GM12872 (cell line): ENCODE results near the gene ANOS1.

Experiments
- CTCF ChIP-seq: IDR thresholded peaks from 3 replicates; pipeline ENCODE4 v1.5.1; 2011; ENCODE audit warnings: low read depth, mild to moderate bottlenecking, low read length, moderate library complexity; ENCODE audit not compliant: insufficient read depth

The ANOS1 gene

GRCh38 chrX:8548446-8548845, 183.5 kb downstream of the ANOS1 start:
- no peak for TF ChIP-seq CTCF

DNA sequence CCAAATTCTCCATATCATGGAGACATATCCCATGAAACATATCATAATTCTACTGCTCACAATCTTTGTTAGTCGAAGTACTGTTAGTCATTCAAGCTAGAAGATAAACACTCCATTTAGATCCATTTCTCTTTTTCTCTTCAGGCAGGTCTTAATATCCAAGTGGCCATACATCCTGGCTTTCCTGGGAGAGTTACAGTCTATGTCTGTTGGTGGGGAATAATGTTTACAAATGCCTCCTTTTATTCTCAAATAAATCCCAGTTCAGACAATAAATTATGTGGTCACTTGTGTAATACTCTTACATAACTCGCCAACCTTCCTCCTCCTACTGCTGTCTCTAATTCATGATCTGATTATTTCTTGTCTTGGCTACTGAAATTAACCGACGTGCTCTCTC, 185.2 kb downstream of the ANOS1 start:
- TF ChIP-seq CTCF, result no peak

- TF ChIP-seq CTCF, result no peak
Measured at GRCh38 chrX:8520791-8521190, 211.1 kb downstream of the ANOS1 start.

DNA sequence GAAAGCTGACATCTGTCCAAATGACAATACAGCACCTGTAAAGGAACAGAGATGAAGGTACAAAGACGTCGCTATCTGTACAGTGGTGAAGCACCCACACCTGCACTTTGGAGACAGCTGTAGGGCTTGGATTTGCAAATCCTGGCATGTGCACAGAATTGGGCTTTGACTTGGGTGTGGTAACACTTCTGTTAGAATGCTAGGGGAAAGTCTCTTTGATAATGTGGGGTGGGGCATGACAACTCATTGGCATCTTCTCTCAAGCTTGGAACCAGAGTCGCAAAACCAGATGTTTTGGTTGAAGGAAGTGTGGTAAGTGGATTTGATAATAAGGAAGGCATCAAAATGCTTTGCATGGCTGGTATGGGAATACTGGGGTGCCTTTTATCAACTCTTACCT, 211.8 kb downstream of the ANOS1 start:
- TF ChIP-seq CTCF, result no peak

GRCh38 chrX:8504451-8504850, 227.5 kb downstream of the ANOS1 start:
- no peak for TF ChIP-seq CTCF

DNA sequence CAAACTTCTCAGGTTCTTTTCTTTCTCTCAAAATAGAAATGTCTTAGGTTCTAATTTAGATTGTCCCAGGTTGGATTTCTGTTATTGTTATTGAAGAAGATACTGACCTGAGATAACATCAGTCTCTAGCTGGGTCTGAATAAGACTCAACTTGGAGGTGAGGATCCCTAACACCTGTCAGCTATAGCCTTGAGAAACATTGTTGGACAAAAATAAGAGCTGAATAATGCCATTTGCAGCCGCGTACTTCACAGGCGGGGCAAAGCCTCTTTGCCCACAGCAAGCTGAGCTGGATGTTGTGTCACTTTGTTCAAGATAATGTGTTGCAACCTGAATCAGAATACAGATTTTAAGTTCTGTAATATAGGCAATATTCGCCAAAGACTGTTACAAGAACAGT, 231.7 kb downstream of the ANOS1 start:
- TF ChIP-seq CTCF, result no peak

- TF ChIP-seq CTCF, result no peak
Measured at GRCh38 chrX:8484360-8484949, 247.5 kb downstream of the ANOS1 start.
